ENCODE results near the gene KCNAB1. TPM values are rescaled to one million over a fixed set of nuclear protein-coding genes. Genes with fewer than 3 reads are reported as not detected.

The KCNAB1 gene
- polyA plus RNA-seq, 1 donor (not counting 4 experiments of a cell fraction or from before 2014, with no cell fraction given): 0.03 TPM

DNA sequence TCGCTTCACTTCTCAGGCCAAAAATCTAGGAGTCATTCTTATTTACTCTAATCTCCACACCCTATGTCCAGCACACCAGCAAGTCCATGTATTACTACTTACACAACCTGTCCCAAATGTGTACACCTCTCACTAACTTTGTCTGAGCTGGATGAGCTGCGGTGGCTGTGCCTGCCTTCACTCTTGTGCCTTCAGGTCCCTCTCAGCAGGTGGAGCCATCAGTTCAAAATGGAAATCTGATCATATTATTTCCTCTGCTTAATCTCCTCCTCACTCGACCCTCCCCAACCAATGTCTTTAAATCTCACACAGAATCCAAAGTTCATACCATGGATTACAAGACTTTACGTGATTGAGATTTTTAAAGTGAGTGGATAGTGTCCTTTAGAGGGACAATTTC is 351.8 kb downstream of the KCNAB1 start:
- no peak for DNase-seq (ENCODE audit: low read depth, low spot score)

DNA sequence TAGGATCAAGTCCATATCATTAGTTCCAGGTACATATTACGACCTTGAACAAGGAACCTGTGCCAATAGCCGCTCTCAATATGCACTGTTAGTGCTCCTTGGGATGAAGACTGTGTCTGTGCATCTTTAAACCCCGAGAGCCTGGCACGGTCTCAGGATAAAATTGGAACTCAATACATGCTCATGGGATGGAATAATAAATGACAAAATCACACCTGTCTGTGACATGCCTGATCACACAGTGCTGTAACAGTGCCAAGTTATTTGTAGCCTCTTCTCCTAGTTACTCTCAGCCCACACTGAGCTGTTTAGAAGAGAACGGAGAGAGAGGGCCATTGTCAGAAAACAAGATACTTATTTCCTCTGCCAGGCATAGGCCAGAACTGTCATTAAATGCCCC is 352.3 kb downstream of the KCNAB1 start:
- no peaks in the 10 kb centered on the region for H3K79me2 ChIP-seq (ENCODE audit: control insufficient read depth, insufficient read depth, low read length)
- no peaks in the 10 kb centered on the region for H4K20me1 ChIP-seq (ENCODE audit: control insufficient read depth, extremely low read depth, insufficient read depth, low read length)
- H3K36me3 ChIP-seq (ENCODE audit: control insufficient read depth in 2 of 2, extremely low read depth in 1 of 2, insufficient read depth in 2 of 2, low read length in 2 of 2): no peaks in the 10 kb centered on the region
- H3K9me1 ChIP-seq (ENCODE audit: control insufficient read depth, extremely low read depth, insufficient read depth, low read length): no peaks in the 10 kb centered on the region
- H3K9me3 ChIP-seq (ENCODE audit: control insufficient read depth, low read depth, low read length): no peaks in the 10 kb centered on the region
- no peak overlapping the region for H3K9ac ChIP-seq (ENCODE audit: control insufficient read depth, extremely low read depth, insufficient read depth, low read length)
- H3K27ac ChIP-seq (ENCODE audit: control insufficient read depth, insufficient read depth, low read length): no peak overlapping the region
- H3K27me3 ChIP-seq (ENCODE audit: control insufficient read depth, extremely low read depth, insufficient read depth, low read length): no peaks in the 10 kb centered on the region
- FAIRE-seq (no peak), DNase-seq (ENCODE audit: low read depth, low spot score) (no peak)
- H3K4me3 ChIP-seq (ENCODE audit: control insufficient read depth in 2 of 3, extremely low read depth in 1 of 3, insufficient read depth in 2 of 3, low read depth in 1 of 3, low read length in 3 of 3): no peak overlapping the region
- H3K4me2 ChIP-seq (ENCODE audit: control insufficient read depth, extremely low read depth, insufficient read depth, low read depth, low read length): no peak overlapping the region
- no peaks in the 10 kb centered on the region for H3K4me1 ChIP-seq (ENCODE audit: control insufficient read depth, extremely low read depth, insufficient read depth, low read length)
- TF ChIP-seq EZH2 (IDR thresholded peaks at IDR 0.05; ENCODE audit: low read length): no peak
- TF ChIP-seq, protein P1, sequence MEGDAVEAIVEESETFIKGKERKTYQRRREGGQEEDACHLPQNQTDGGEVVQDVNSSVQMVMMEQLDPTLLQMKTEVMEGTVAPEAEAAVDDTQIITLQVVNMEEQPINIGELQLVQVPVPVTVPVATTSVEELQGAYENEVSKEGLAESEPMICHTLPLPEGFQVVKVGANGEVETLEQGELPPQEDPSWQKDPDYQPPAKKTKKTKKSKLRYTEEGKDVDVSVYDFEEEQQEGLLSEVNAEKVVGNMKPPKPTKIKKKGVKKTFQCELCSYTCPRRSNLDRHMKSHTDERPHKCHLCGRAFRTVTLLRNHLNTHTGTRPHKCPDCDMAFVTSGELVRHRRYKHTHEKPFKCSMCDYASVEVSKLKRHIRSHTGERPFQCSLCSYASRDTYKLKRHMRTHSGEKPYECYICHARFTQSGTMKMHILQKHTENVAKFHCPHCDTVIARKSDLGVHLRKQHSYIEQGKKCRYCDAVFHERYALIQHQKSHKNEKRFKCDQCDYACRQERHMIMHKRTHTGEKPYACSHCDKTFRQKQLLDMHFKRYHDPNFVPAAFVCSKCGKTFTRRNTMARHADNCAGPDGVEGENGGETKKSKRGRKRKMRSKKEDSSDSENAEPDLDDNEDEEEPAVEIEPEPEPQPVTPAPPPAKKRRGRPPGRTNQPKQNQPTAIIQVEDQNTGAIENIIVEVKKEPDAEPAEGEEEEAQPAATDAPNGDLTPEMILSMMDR (optimal IDR thresholded peaks at IDR 0.05 in 1 of 3, IDR thresholded peaks at IDR 0.05 in 1 of 3, conservative IDR thresholded peaks at IDR 0.05 in 1 of 3; ENCODE audit: extremely low read depth in 1 of 3, insufficient read depth in 2 of 3, low read length in 3 of 3): no peak
- dilution Hi-C loops (cut with MboI; ENCODE audit: extremely low pct_ligation_motif_present, low sequenced_read_pairs): no loop called here
- H2AFZ ChIP-seq (ENCODE audit: control insufficient read depth, low read length): no peak overlapping the region

More for the DNA sequence above, 351.8 kb downstream of the KCNAB1 start:
- Histone ChIP-seq H3K9me3 (ENCODE audit: control insufficient read depth, low read depth, low read length) (no peaks in the 10 kb centered on the region), H3K4me3 (ENCODE audit: control insufficient read depth in 2 of 3, extremely low read depth in 1 of 3, insufficient read depth in 2 of 3, low read depth in 1 of 3, low read length in 3 of 3) (no peak overlapping the region), H3K9me1 (ENCODE audit: control insufficient read depth, extremely low read depth, insufficient read depth, low read length) (no peaks in the 10 kb centered on the region), H3K4me1 (ENCODE audit: control insufficient read depth, extremely low read depth, insufficient read depth, low read length) (no peaks in the 10 kb centered on the region), H3K9ac (ENCODE audit: control insufficient read depth, extremely low read depth, insufficient read depth, low read length) (no peak overlapping the region), H3K27ac (ENCODE audit: control insufficient read depth, insufficient read depth, low read length) (no peak overlapping the region), H3K27me3 (ENCODE audit: control insufficient read depth, extremely low read depth, insufficient read depth, low read length) (no peaks in the 10 kb centered on the region), H3K79me2 (ENCODE audit: control insufficient read depth, insufficient read depth, low read length) (no peaks in the 10 kb centered on the region), H3K36me3 (ENCODE audit: control insufficient read depth in 2 of 2, extremely low read depth in 1 of 2, insufficient read depth in 2 of 2, low read length in 2 of 2) (no peaks in the 10 kb centered on the region), H3K4me2 (ENCODE audit: control insufficient read depth, extremely low read depth, insufficient read depth, low read depth, low read length) (no peak overlapping the region), H4K20me1 (ENCODE audit: control insufficient read depth, extremely low read depth, insufficient read depth, low read length) (no peaks in the 10 kb centered on the region), H2AFZ (ENCODE audit: control insufficient read depth, low read length) (no peak overlapping the region)
- dilution Hi-C loops (cut with MboI; ENCODE audit: extremely low pct_ligation_motif_present, low sequenced_read_pairs): no loop called here
- TF ChIP-seq, protein P1 (optimal IDR thresholded peaks at IDR 0.05 in 1 of 3, IDR thresholded peaks at IDR 0.05 in 1 of 3, conservative IDR thresholded peaks at IDR 0.05 in 1 of 3; ENCODE audit: extremely low read depth in 1 of 3, insufficient read depth in 2 of 3, low read length in 3 of 3): peak in 1 of 3 experiments; percentile 42
- no peak for TF ChIP-seq EZH2 (IDR thresholded peaks at IDR 0.05; ENCODE audit: low read length)
- FAIRE-seq: no peak

All from keratinocyte (primary cell).